ENCODE results near the gene WRAP53. TPM values are rescaled to one million over a fixed set of nuclear protein-coding genes. Genes with fewer than 3 reads are reported as not detected.

The WRAP53 gene
- total RNA-seq, 4 donors from 2014 or later, result 1.0 to 8.8 (median 6.2) TPM

- no peaks in the 10 kb centered on the region for H3K36me3 ChIP-seq
- no peak for DNase-seq
- no peaks in the 10 kb centered on the region for H3K4me1 ChIP-seq
- H3K4me3 ChIP-seq, result no peak overlapping the region
- intact Hi-C loops (cut with DNase I; ENCODE audit: low total_unique reads), result no loop called here
- H3K9me3 ChIP-seq, result no peaks in the 10 kb centered on the region
- H3K27me3 ChIP-seq, result no peaks in the 10 kb centered on the region
- H3K27ac ChIP-seq, result no peak overlapping the region
- TF ChIP-seq POLR2A (IDR thresholded peaks at IDR 0.05) (no peak), CTCF (IDR thresholded peaks at IDR 0.05) (no peak)
Measured at GRCh38 chr17:7667656-7668406, 20.4 kb upstream of the WRAP53 start.

GRCh38 chr17:7668482-7668881 is 19.8 kb upstream of the WRAP53 start:
- H3K27ac ChIP-seq, result no peak overlapping the region
- TF ChIP-seq POLR2A (IDR thresholded peaks at IDR 0.05) (no peak), CTCF (IDR thresholded peaks at IDR 0.05) (no peak)
- H3K4me3 ChIP-seq, result no peak overlapping the region
- intact Hi-C loops (cut with DNase I; ENCODE audit: low total_unique reads), result no loop called here
- H3K27me3 ChIP-seq, result no peaks in the 10 kb centered on the region
- DNase-seq, result no peak
- no peaks in the 10 kb centered on the region for H3K36me3 ChIP-seq
- H3K9me3 ChIP-seq, result peaks cover 0 to 4% of the 10 kb centered on the region in 2 donors
- no peaks in the 10 kb centered on the region for H3K4me1 ChIP-seq

GRCh38 chr17:7673239-7673638 is 15.0 kb upstream of the WRAP53 start:
- H3K9me3 ChIP-seq, result peaks cover 0 to 6% of the 10 kb centered on the region in 2 donors
- intact Hi-C loops (cut with DNase I; ENCODE audit: low total_unique reads), result no loop called here
- H3K27me3 ChIP-seq, result no peaks in the 10 kb centered on the region
- H3K4me3 ChIP-seq, result no peak overlapping the region
- DNase-seq, result no peak
- no peak overlapping the region for H3K27ac ChIP-seq
- H3K36me3 ChIP-seq, result no peaks in the 10 kb centered on the region
- H3K4me1 ChIP-seq, result no peaks in the 10 kb centered on the region
- TF ChIP-seq POLR2A (IDR thresholded peaks at IDR 0.05) (no peak), CTCF (IDR thresholded peaks at IDR 0.05) (no peak)

GRCh38 chr17:7674934-7675333 is 13.3 kb upstream of the WRAP53 start:
- Histone ChIP-seq H3K4me1 (no peaks in the 10 kb centered on the region), H3K9me3 (peaks cover 0 to 6% of the 10 kb centered on the region in 2 donors), H3K36me3 (no peaks in the 10 kb centered on the region), H3K4me3 (no peak overlapping the region), H3K27ac (no peak overlapping the region), H3K27me3 (no peaks in the 10 kb centered on the region)
- DNase-seq, result no peak
- TF ChIP-seq CTCF (IDR thresholded peaks at IDR 0.05) (no peak), POLR2A (IDR thresholded peaks at IDR 0.05) (no peak)
- intact Hi-C loops (cut with DNase I; ENCODE audit: low total_unique reads), result no loop called here

GRCh38 chr17:7676533-7676932 is 11.7 kb upstream of the WRAP53 start:
- Histone ChIP-seq H3K27me3 (no peaks in the 10 kb centered on the region), H3K4me3 (no peak overlapping the region), H3K4me1 (no peaks in the 10 kb centered on the region), H3K9me3 (peaks cover 0 to 6% of the 10 kb centered on the region in 2 donors), H3K36me3 (no peaks in the 10 kb centered on the region), H3K27ac (no peak overlapping the region)
- DNase-seq, result no peak
- TF ChIP-seq CTCF (IDR thresholded peaks at IDR 0.05) (no peak), POLR2A (IDR thresholded peaks at IDR 0.05) (no peak)
- intact Hi-C loops (cut with DNase I; ENCODE audit: low total_unique reads), result no loop called here

Measured in uterus (tissue), 4 donors.